ENCODE results near the gene SLFN12.

GRCh38 chr17:35453171-35453570, 20.9 kb upstream of the SLFN12 start:
- no peak for TF ChIP-seq CTCF (IDR thresholded peaks at IDR 0.05)
- no peak for TF ChIP-seq POLR2AphosphoS5 (IDR thresholded peaks at IDR 0.05)

Data from suprapubic skin (tissue), 3 donors.